CD14-positive monocyte (primary cell): Measurements from ENCODE around the gene PPIF. TPM values are rescaled to one million over a fixed set of nuclear protein-coding genes. Genes with fewer than 3 reads are reported as not detected.

ENCODE experiments used
- DNase-seq, 3 donors: peaks; one replicate each; pipeline ENCODE4 v3.0.0-alpha.2; 2011 to 2022
- H2AFZ ChIP-seq: 2 replicates; pipeline ENCODE4 v1.6.0; 2012; ENCODE audit warnings: mild to moderate bottlenecking, low read depth, low read length, inconsistent platforms; ENCODE audit not compliant: insufficient read depth, poor library complexity, severe bottlenecking
- H3K27ac ChIP-seq, 2 donors: 1 replicate in 1 of 2; 2 replicates in 1 of 2; pipeline ENCODE4 v1.5.1; 2012 to 2013; ENCODE audit warnings: low read length in 2 of 2, control low read depth in 1 of 2, inconsistent platforms in 1 of 2, low read depth in 1 of 2, mild to moderate bottlenecking in 1 of 2
- H3K27me3 ChIP-seq, 2 donors: one replicate each; pipeline versions ENCODE4 v1.6.0 to v1.6.1; 2011 to 2013; ENCODE audit warnings: low read length in 2 of 2; ENCODE audit not compliant: control insufficient read depth in 2 of 2, insufficient read depth in 2 of 2
- H3K36me3 ChIP-seq, 2 donors: replicated peaks in 1 of 2; 1 replicate in 1 of 2; 2 replicates in 1 of 2; pipeline versions ENCODE4 v1.5.1 to v1.6.1; 2012 to 2013; ENCODE audit warnings: low read length in 2 of 2, control low read depth in 1 of 2, inconsistent platforms in 1 of 2, mild to moderate bottlenecking in 1 of 2; ENCODE audit not compliant: insufficient read depth in 2 of 2, control insufficient read depth in 1 of 2
- H3K4me1 ChIP-seq, 2 donors: 1 replicate in 1 of 2; 2 replicates in 1 of 2; pipeline versions ENCODE4 v1.5.1 to v1.6.1; 2012 to 2013; ENCODE audit warnings: low read length in 2 of 2, control low read depth in 1 of 2, inconsistent platforms in 1 of 2, mild to moderate bottlenecking in 1 of 2, moderate library complexity in 1 of 2; ENCODE audit not compliant: insufficient read depth in 2 of 2, control insufficient read depth in 1 of 2
- H3K4me2 ChIP-seq: replicated peaks from 2 replicates; pipeline ENCODE3; 2012; ENCODE audit warnings: low read length, moderate library complexity, mild to moderate bottlenecking; ENCODE audit not compliant: poor library complexity, severe bottlenecking; ENCODE audit errors: extremely low read depth
- H3K4me3 ChIP-seq, 3 experiments: fragments of 200-600 bp in 1 of 3; sonication (generic) in 1 of 3; replicated peaks in 1 of 3; 1 replicate in 2 of 3; 2 replicates in 1 of 3; pipeline ENCODE4 v1.5.1; 2011 to 2013; ENCODE audit warnings: low read length in 3 of 3, mild to moderate bottlenecking in 3 of 3, control low read depth in 2 of 3, low read depth in 2 of 3, inconsistent platforms in 1 of 3, moderate library complexity in 1 of 3
- H3K79me2 ChIP-seq: 2 replicates; pipeline ENCODE4 v1.6.0; 2012; ENCODE audit warnings: mild to moderate bottlenecking, control low read depth, inconsistent platforms, low read length, moderate library complexity; ENCODE audit not compliant: insufficient read depth
- H3K9ac ChIP-seq: 2 replicates; pipeline ENCODE4 v1.6.0; 2017; ENCODE audit warnings: low read length, mild to moderate bottlenecking; ENCODE audit not compliant: insufficient read depth, poor library complexity, severe bottlenecking
- H3K9me3 ChIP-seq, 2 donors: replicated peaks in 1 of 2; 1 replicate in 1 of 2; 2 replicates in 1 of 2; pipeline versions ENCODE4 v1.5.1 to v1.6.1; 2012 to 2013; ENCODE audit warnings: low read length in 2 of 2, control low read depth in 1 of 2; ENCODE audit not compliant: control insufficient read depth in 1 of 2, insufficient read depth in 1 of 2
- H4K20me1 ChIP-seq: 2 replicates; pipeline ENCODE4 v1.6.0; 2012; ENCODE audit warnings: mild to moderate bottlenecking, low read length, control low read depth, moderate library complexity; ENCODE audit not compliant: insufficient read depth
- H3K27ac Mint-ChIP-seq, 7 donors: one replicate each; pipeline ENCODE4 v1.8.0; 2020; ENCODE audit warnings: mild to moderate bottlenecking in 7 of 7, mixed read lengths in 7 of 7, moderate library complexity in 6 of 7, inconsistent platforms in 2 of 7
- H3K27me3 Mint-ChIP-seq, 3 donors: one replicate each; pipeline ENCODE4 v1.8.0; 2021 to 2022; ENCODE audit warnings: low read depth in 3 of 3, mild to moderate bottlenecking in 3 of 3, mixed read lengths in 3 of 3, moderate library complexity in 3 of 3, inconsistent platforms in 1 of 3
- H3K36me3 Mint-ChIP-seq, 2 donors: one replicate each; pipeline ENCODE4 v1.8.0; 2020; ENCODE audit warnings: mixed read lengths in 2 of 2, inconsistent platforms in 1 of 2, mild to moderate bottlenecking in 1 of 2
- H3K4me1 Mint-ChIP-seq: one replicate; pipeline ENCODE4 v1.8.0; 2020; ENCODE audit warnings: mild to moderate bottlenecking, mixed read lengths
- H3K4me3 Mint-ChIP-seq, 2 donors: one replicate each; pipeline ENCODE4 v1.8.0; 2020; ENCODE audit warnings: mild to moderate bottlenecking in 2 of 2, mixed read lengths in 2 of 2, moderate library complexity in 1 of 2
- H3K9me3 Mint-ChIP-seq, 7 donors: one replicate each; pipeline ENCODE4 v1.8.0; 2020 to 2022; ENCODE audit warnings: mixed read lengths in 7 of 7, mild to moderate bottlenecking in 6 of 7, moderate library complexity in 6 of 7, inconsistent platforms in 2 of 7
- WGBS: methylation state at CpG from one replicate; pipeline ENCODE4 v1.1.5; 2013; ENCODE audit warnings: missing lambda C conversion rate; ENCODE audit not compliant: insufficient coverage; 5-methylcytosine and 5-hydroxymethylcytosine counted together
- intact Hi-C, 2 donors: fragments of 100-400 bp; cut with micrococcal nuclease; formaldehyde crosslinking; loops; one replicate each; pipeline versions ENCODE4 v1.15.0 to v1.15.1; 2023
- polyA plus RNA-seq, 3 donors: library from polyadenylated mRNA; depleted of rRNA in 1 of 3; unstranded in 2 of 3; stranded (reverse) in 1 of 3; fragments of 300-500 nt in 2 of 3; fragments of >200 nt in 1 of 3; fragmentation: Illumina TruSeq in 2 of 3; gene quantifications; 1 replicate in 2 of 3; 2 replicates in 1 of 3; pipeline ENCODE4 v1.2.3, GENCODE V29; 2012 to 2021
- TF ChIP-seq, protein P1 (sequence below): fragments of 200-600 bp; IDR thresholded peaks from one replicate; pipeline ENCODE4 v1.8.0; 2022; ENCODE audit warnings: antibody characterized with exemption, mild to moderate bottlenecking

The PPIF gene
- polyA plus RNA-seq, 3 donors, result 36.6 to 1,064 (median 52.3) TPM

DNA sequence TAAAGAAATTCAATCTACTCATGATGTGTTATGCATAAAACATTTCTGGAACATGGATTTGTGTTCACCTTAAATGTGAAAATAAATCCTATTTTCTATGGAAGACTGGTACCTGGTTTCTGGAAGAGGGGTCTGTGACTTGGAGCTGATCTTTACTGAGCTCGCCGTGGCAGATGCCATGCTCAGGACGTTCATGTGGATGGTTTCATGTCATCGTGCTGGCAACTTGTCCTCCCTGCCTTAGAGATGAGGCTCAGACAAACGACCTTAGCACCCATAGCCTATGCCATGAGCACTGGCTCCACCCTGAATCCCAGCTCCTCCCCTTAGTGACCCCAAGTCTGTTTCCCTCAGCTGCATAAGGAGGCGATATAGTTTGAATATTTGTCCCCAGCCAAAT is 7.3 kb downstream of the PPIF start:
- H3K4me3 ChIP-seq, result peak overlapping the region in 1 of 3 experiments; percentile 37
- peaks cover 67 to 72% of the 10 kb centered on the region in 2 donors for H3K4me1 ChIP-seq
- H3K27ac ChIP-seq, result peak overlapping the region; percentile 74 to 80
- no peak overlapping the region for H3K9ac ChIP-seq
- Mint-ChIP-seq H3K27ac (peak overlapping the region; percentile 61 to 94 (median 92)), H3K9me3 (peaks cover 0 to 1% (median 0%) of the 10 kb centered on the region in 7 donors), H3K4me1 (peaks cover 74% of the 10 kb centered on the region), H3K27me3 (no peaks in the 10 kb centered on the region), H3K36me3 (peaks cover 69 to 79% of the 10 kb centered on the region in 2 donors), H3K4me3 (peak overlapping the region; percentile 12 to 55)
- H3K79me2 ChIP-seq, result peaks cover 53% of the 10 kb centered on the region
- no peak overlapping the region for H3K4me2 ChIP-seq
- no peak overlapping the region for H2AFZ ChIP-seq
- H3K27me3 ChIP-seq, result no peaks in the 10 kb centered on the region
- peaks cover 76% of the 10 kb centered on the region for H4K20me1 ChIP-seq
- 84% methylated on average over 5 of the region's 6 CpGs for WGBS
- H3K9me3 ChIP-seq, result no peaks in the 10 kb centered on the region
- no peak for DNase-seq
- intact Hi-C loops, result loop anchor here (5.0 to 10.0 kb wide), 2 partner anchors 37 to 110 kb away; no protein-coding TSS in a partner anchor
- peaks cover 59 to 61% of the 10 kb centered on the region in 2 donors for H3K36me3 ChIP-seq
- TF ChIP-seq, protein P1, sequence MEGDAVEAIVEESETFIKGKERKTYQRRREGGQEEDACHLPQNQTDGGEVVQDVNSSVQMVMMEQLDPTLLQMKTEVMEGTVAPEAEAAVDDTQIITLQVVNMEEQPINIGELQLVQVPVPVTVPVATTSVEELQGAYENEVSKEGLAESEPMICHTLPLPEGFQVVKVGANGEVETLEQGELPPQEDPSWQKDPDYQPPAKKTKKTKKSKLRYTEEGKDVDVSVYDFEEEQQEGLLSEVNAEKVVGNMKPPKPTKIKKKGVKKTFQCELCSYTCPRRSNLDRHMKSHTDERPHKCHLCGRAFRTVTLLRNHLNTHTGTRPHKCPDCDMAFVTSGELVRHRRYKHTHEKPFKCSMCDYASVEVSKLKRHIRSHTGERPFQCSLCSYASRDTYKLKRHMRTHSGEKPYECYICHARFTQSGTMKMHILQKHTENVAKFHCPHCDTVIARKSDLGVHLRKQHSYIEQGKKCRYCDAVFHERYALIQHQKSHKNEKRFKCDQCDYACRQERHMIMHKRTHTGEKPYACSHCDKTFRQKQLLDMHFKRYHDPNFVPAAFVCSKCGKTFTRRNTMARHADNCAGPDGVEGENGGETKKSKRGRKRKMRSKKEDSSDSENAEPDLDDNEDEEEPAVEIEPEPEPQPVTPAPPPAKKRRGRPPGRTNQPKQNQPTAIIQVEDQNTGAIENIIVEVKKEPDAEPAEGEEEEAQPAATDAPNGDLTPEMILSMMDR, result no peak

DNA sequence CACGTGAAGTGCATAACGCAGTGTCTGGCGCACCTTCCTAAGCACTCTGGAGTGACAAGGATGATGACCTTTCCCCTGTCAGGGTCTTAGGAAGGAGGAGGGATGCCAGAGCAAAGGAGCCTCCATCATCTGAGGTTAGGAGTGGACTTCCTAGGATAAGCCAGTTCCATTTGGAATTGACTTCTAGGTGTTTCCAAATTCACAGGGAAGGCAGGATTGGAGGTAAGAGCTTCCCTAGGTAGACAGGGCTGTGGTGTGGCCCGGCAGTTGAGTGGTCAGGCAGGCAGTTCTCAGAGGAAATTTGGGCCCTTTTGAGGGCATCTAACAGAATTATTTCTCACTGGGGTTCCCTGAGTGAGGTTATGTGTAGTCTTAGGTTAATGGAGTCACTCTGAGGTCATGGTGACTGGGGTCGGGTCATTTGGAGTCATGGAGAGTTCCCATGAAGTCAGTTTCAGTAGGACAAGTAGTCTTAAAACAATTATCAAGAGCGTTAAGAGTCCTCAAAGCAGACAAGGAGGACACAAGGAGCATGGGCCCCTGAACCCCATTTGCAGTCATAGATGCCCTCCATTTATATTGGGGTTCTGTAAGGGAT is 8.2 kb downstream of the PPIF start:
- Mint-ChIP-seq H3K27ac (peak overlapping the region; percentile 85 to 93 (median 90)), H3K4me3 (peak overlapping the region in 1 of 2 donors; percentile 21), H3K36me3 (peaks cover 60 to 70% of the 10 kb centered on the region in 2 donors), H3K9me3 (peaks cover 0 to 1% (median 0%) of the 10 kb centered on the region in 7 donors), H3K4me1 (peaks cover 70% of the 10 kb centered on the region), H3K27me3 (peaks cover 0 to under 1% (median 0%) of the 10 kb centered on the region in 3 donors)
- H3K79me2 ChIP-seq, result peaks cover 44% of the 10 kb centered on the region
- 83% methylated on average over 6 of the region's 6 CpGs for WGBS
- H3K36me3 ChIP-seq, result peaks cover 50 to 52% of the 10 kb centered on the region in 2 donors
- H2AFZ ChIP-seq, result no peak overlapping the region
- H3K9ac ChIP-seq, result no peak overlapping the region
- peak in 2 of 3 donors; percentile 46 to 53 for DNase-seq
- TF ChIP-seq, protein P1, result no peak
- H3K4me3 ChIP-seq, result peak overlapping the region in 1 of 3 experiments; percentile 26
- H3K9me3 ChIP-seq, result no peaks in the 10 kb centered on the region
- intact Hi-C loops, result loop anchor here in 1 of 2 donors (10.0 kb wide), 1 partner anchor 111 kb away; no protein-coding TSS in a partner anchor
- H3K4me2 ChIP-seq, result peak overlapping the region; percentile 5
- peaks cover 67% of the 10 kb centered on the region for H4K20me1 ChIP-seq
- peak overlapping the region; percentile 56 to 71 for H3K27ac ChIP-seq
- peaks cover 58 to 63% of the 10 kb centered on the region in 2 donors for H3K4me1 ChIP-seq
- H3K27me3 ChIP-seq, result no peaks in the 10 kb centered on the region
